CD1c-positive myeloid dendritic cell (primary cell): ENCODE measurements around the gene OR6K2.
"Not testable (repeated sequence)": the region's sequence is repeated elsewhere in the genome, so short reads cannot be mapped to it uniquely, and the experiment has no call there.

Experiments used
- DNase-seq: peaks from one replicate; pipeline ENCODE4 v3.0.0-alpha.2; 2016; ENCODE audit errors: extremely low spot score

OR6K2 gene, protein sequence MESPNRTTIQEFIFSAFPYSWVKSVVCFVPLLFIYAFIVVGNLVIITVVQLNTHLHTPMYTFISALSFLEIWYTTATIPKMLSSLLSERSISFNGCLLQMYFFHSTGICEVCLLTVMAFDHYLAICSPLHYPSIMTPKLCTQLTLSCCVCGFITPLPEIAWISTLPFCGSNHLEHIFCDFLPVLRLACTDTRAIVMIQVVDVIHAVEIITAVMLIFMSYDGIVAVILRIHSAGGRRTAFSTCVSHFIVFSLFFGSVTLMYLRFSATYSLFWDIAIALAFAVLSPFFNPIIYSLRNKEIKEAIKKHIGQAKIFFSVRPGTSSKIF

DNA sequence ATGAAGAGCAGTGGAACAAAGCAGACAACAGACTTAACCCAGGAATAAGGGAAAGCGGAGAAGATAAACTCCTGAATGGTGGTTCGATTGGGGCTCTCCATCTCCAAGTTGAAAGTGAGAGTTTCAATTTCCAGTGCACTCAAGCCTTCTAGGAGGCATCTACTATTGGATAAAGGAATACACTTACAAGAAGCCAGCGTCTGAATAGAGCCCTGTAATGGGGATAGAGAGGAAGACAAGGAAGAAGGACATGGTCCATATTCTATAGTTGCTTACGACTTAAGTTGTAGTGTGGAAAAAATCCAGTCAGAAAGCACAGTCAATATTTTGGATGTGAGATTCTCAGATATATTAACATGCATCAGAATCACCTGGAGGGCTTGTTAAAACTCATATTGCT is at the start of gene OR6K2:
Gene OR6K2, minus strand, starts transcription at position 101 of the 400 bp plus-strand sequence. Its CDS starts 0 bp downstream, at position 101.
- DNase-seq: no peak

- DNase-seq: no peak
These were observed 35.4 kb upstream of the OR6K2 start for GRCh38 chr1:158735848-158736247.

DNA sequence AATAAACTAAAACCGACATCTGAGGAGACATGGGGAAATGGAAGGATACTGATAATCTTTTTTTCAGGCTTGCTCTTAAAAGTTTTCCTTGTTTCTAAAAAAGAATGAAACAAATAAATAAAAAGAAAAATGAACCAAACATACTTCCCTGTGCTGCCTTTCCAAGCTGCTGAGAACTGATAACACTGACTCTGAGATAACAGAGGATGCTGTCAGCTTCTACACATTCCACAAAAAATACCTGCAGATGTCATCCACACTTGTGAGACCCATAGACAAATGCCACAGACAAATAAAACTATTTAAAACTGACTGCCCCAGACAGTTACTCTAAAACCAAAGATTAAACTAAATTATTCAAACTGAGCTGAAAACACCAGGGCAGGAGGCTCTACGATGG is 32.1 kb upstream of the OR6K2 start:
- no peak for DNase-seq

GRCh38 chr1:158731707-158732106 is 31.3 kb upstream of the OR6K2 start:
- DNase-seq: no peak

GRCh38 chr1:158730453-158730852 is 30.0 kb upstream of the OR6K2 start:
- DNase-seq: no peak

DNA sequence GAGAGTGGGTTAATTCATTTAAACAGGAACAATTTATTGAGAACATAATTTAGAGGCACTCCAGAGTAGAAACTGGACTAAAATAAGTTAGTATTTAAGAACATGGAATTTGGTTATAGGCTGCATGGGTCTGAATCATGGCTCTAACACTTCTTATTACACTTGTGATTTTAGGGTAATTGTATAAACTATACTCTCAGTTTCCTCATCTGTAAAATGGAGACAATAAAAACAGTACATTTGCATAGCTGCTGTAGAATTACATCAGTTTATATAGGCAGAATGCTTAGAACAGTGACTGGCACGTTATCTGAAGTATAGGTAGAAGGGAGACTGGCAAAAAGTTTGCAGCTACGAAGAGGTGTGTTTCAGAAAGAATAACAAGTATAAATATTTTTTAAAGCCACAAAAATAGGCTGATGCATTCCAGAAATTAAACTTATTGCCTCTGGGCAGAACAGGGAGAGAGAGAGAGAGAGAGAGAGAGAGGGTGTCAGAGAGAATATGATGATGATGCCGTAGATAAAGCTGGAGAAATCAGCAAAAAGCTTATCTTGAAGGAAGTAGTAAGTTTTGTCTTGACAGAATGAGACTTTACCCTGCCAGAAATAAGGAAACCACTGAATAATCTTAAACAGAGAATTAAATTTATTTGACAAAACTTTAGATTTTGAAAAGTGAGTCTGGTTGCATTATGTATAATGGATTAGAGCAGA is 28.2 kb upstream of the OR6K2 start:
- DNase-seq: no peak

DNA sequence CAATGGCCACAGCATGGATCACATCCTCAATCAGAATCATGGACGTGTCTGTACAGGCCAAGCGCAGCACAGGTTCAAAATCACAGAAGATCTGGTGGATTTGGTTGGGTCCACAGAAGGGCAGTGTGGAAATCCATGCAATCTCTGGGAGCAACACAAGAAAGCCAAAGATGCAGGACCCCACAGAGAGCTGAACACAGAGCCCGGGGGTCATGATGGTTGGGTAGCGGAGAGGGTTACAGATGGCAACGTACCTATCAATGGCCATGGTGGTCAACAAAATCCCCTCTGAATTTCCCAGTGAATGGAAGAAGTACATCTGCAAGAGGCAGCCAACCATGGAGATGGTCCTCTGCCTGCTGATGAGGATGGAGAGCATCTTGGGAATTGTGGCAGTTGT is 24.0 kb upstream of the OR6K2 start:
- no peak for DNase-seq

DNA sequence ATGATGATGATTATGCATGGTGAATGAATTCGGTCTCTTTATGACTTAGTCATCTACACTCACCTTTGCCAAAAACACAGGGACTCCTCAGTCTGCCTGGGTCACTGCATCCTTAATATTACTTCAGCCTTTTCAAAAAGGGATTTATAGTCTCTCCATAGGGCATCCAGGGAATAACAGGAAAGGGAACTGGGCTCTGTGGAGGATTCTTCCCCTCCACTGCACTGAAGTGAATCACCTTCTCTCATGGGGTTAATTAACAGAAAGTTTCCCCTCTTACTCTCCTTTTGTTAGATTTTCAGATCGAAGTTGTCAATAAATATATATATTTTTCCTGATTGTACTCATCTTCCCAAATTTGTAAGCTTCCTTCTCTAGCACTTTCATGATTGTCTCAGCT is 20.2 kb upstream of the OR6K2 start, which contains the start of gene OR6K3:
Gene OR6K3, minus strand, starts transcription at position 101 of the 400 bp plus-strand sequence. CDS start 2,605 bp downstream, outside the sequence.
- DNase-seq: no peak

GRCh38 chr1:158719664-158720063 is 19.2 kb upstream of the OR6K2 start:
- no peak for DNase-seq

DNA sequence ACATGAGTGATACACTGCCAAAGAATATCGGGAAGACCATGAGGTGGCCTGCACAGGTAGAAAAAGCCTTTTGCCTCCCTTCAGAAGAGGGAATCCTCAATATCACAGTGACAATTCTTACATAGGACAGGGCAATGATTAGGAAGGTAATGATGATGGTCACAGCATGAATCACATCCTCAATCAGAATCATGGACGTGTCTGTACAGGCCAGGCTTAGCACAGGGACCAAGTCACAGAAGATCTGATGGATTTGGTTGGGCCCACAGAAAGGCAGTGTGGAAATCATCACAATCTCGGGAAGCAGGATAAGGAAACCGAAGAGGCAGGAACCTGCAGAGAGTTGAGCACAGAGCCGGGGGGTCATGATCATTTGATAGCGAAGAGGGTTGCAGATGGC is 16.9 kb upstream of the OR6K2 start:
- DNase-seq: no peak

DNA sequence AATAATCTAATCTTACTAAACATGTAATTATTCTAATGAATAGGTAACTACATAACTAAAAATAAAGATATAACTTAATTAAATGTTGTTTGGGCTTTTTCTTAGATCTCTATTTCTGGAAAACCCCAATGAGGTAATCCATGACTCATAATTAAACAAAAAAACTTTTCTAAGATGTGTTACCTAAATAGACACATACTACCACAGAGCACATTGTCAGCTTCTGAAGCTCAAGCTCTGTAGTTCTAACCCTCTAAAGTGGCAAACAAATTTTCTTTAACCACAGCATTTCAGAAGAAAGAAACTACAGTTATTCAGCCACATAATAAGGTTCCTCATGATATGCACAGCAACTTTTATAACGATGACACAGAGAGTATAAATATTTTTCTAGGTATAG is 15.9 kb upstream of the OR6K2 start:
- DNase-seq: peak; percentile 3

DNA sequence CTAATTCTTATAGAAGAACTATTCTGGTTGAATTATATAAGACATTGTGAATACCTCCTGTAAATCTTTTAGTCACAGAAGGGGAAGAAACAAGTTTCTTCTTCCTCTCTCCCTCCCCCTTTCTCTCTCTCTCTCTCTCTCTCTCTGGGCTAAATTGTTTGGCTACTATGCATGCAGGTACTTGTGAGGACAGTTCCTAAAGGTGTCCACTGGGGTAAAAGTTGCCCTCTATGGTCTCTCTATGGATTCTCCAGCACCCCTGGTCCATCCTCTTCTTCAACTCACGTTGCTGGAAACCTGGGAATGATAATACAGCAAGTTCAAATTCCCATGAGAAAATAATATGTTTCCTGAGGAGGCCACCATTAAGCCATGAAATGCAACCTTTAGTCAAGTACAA is 14.3 kb upstream of the OR6K2 start:
- DNase-seq: no peak

- no peak for DNase-seq
These were observed 10.6 kb upstream of the OR6K2 start for GRCh38 chr1:158711098-158711497.

DNA sequence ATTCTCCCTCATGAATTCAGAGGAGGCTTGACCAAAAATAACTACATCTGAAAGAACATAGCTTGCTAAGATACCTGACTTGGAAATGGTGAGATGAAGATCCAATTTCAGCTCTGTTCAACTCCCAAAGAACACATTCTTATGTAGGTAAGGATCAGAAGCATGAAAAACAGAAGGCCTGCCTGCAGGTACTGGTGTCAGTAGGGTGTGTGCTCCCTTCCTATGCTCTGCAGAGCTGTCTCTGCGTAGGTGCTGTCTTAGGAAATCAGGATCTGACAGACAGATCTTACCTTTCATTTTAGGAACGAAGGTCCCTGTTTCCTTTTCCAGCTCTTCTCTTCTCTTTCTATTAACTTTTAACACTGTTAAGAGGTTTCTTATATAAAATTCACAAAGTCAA is 5.6 kb upstream of the OR6K2 start:
- DNase-seq: no peak

GRCh38 chr1:158694596-158694995 is 5.9 kb downstream of the OR6K2 start:
- no peak for DNase-seq

GRCh38 chr1:158692356-158692755 is 8.1 kb downstream of the OR6K2 start:
- no peak for DNase-seq

DNA sequence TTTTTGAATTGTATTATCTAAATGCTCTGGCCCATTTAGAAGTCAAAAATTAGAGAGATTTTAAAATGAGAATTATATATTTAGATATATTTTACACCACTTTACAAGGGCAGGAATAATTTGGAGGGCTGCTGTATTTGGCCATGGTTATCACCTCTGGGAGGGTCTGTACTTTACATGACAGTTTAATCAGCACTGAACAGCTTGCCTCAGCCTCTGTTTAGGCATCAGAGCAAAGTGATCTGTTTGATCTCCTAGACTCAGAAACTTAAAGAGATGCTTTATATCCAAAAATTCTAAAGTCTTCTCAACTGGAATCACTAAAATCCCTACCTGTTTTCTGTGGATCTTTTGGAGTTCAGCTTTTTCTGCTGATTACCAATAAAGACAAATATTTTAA is 8.5 kb downstream of the OR6K2 start:
- no peak for DNase-seq

GRCh38 chr1:158691149-158691548 is 9.3 kb downstream of the OR6K2 start:
- not testable (repeated sequence) for DNase-seq

DNA sequence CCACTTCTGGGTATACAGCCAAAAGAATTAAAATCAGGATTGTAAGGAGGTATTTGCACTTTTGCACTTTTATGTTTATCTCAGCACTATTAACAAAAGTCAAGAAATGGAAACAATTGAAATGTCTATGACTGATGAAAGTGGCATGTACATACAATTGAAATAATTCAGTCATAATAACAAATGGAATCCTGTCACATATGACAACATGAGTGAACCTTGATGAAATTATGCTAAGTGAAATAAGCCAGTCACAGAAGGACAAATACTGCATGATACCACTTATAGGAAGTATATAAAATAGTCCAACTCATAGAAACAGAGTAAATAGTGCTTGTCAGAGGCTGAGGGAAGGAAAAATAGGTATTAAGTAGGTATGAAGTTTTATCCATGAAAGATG is 10.6 kb downstream of the OR6K2 start:
- DNase-seq: no peak

- no peak for DNase-seq
These were observed 11.3 kb downstream of the OR6K2 start for GRCh38 chr1:158689110-158689509.

DNA sequence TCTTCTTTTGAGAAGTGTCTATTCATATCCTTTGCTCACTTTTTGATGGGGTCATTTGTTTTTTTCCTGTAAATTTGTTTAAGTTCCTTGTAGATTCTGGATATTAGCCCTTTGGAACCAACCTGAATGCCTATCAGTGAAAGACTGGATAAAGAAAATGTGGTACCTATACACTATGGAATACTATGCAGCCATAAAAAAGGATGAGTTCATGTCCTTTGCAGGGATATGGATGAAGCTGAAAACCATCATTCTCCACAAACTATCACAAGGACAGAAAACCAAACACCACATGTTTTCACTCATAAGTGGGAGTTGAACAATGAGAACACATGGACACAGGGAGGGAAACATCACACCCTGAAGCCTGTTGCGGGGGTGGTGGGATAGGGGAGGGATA is 12.1 kb downstream of the OR6K2 start:
- not testable (repeated sequence) for DNase-seq

GRCh38 chr1:158687037-158687436 is 13.4 kb downstream of the OR6K2 start:
- no peak for DNase-seq
